ENCODE data around the gene CCNQ.

The CCNQ gene

GRCh38 chrX:153576239-153576870, 22.6 kb downstream of the CCNQ start:
- TF ChIP-seq EZH2phosphoT487 (IDR thresholded peaks at IDR 0.05; ENCODE audit: borderline replicate concordance) (no peak), CTCF (conservative IDR thresholded peaks at IDR 0.05; ENCODE audit: low read length) (no peak)
- H3K27me3 ChIP-seq (ENCODE audit: insufficient read depth, low read length, poor library complexity, severe bottlenecking): no peaks in the 10 kb centered on the region

DNA sequence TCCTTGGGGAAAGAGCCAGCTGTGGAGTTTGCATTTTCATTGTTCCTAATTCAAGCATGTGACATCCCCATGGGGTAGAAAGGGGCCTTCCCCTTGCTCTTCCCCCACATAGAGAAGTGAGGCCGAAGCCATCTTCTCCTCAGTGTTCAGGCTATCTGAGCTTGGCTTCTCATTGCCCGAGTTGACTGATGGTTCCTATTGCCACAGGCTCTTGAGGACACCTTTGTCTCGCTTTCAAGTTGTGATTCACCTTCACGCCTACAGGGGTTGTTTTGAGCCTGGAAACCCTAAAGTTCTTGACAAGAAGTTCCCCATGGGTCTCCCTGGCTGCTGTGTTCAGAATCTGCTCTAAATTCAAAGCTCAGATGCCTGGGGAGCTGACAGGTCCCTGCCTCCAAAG, 25.0 kb downstream of the CCNQ start:
- TF ChIP-seq CTCF (conservative IDR thresholded peaks at IDR 0.05; ENCODE audit: low read length): 0 out of 2 replicates have a peak, but pooled peaks have one; percentile 13
- TF ChIP-seq EZH2phosphoT487 (IDR thresholded peaks at IDR 0.05; ENCODE audit: borderline replicate concordance): no peak
- no peak overlapping the region for H3K9ac ChIP-seq (ENCODE audit: low read depth, low read length, poor library complexity, severe bottlenecking)
- H3K9me2 ChIP-seq (replicated peaks; ENCODE audit: low read depth, low read length): no peaks in the 10 kb centered on the region
- no peaks in the 10 kb centered on the region for H4K20me1 ChIP-seq (ENCODE audit: insufficient read depth, low read length, poor library complexity, severe bottlenecking)
- peaks cover 22% of the 10 kb centered on the region for H3K4me1 ChIP-seq (ENCODE audit: insufficient read depth, low read length, poor library complexity, severe bottlenecking)
- H3F3A ChIP-seq (ENCODE audit: low read depth): no peaks in the 10 kb centered on the region
- no peaks in the 10 kb centered on the region for H3K27me3 ChIP-seq (ENCODE audit: insufficient read depth, low read length, poor library complexity, severe bottlenecking)
- no peaks in the 10 kb centered on the region for H3K36me3 ChIP-seq (ENCODE audit: insufficient read depth, low read length)
- no peaks in the 10 kb centered on the region for H3K79me2 ChIP-seq (ENCODE audit: insufficient read depth, low read length)
- no peak overlapping the region for H2AFZ ChIP-seq (ENCODE audit: low read length)
- H3K9me3 ChIP-seq (ENCODE audit: insufficient read depth, low read depth, low read length): no peaks in the 10 kb centered on the region
- H3K4me2 ChIP-seq (ENCODE audit: low read depth, low read length, poor library complexity, severe bottlenecking): no peak overlapping the region
- H3K4me3 ChIP-seq (ENCODE audit: low read length, poor library complexity, severe bottlenecking): no peak overlapping the region

More at GRCh38 chrX:153576239-153576870, 22.6 kb downstream of the CCNQ start:
- Histone ChIP-seq H3K4me3 (ENCODE audit: low read length, poor library complexity, severe bottlenecking) (no peak overlapping the region), H3K9ac (ENCODE audit: low read depth, low read length, poor library complexity, severe bottlenecking) (no peak overlapping the region), H2AFZ (ENCODE audit: low read length) (no peak overlapping the region), H3K36me3 (ENCODE audit: insufficient read depth, low read length) (no peaks in the 10 kb centered on the region), H3K9me2 (replicated peaks; ENCODE audit: low read depth, low read length) (no peaks in the 10 kb centered on the region), H3K4me2 (ENCODE audit: low read depth, low read length, poor library complexity, severe bottlenecking) (no peak overlapping the region), H3F3A (ENCODE audit: low read depth) (no peaks in the 10 kb centered on the region), H4K20me1 (ENCODE audit: insufficient read depth, low read length, poor library complexity, severe bottlenecking) (no peaks in the 10 kb centered on the region), H3K4me1 (ENCODE audit: insufficient read depth, low read length, poor library complexity, severe bottlenecking) (peaks cover 11% of the 10 kb centered on the region), H3K79me2 (ENCODE audit: insufficient read depth, low read length) (no peaks in the 10 kb centered on the region), H3K9me3 (ENCODE audit: insufficient read depth, low read depth, low read length) (no peaks in the 10 kb centered on the region)

DNA sequence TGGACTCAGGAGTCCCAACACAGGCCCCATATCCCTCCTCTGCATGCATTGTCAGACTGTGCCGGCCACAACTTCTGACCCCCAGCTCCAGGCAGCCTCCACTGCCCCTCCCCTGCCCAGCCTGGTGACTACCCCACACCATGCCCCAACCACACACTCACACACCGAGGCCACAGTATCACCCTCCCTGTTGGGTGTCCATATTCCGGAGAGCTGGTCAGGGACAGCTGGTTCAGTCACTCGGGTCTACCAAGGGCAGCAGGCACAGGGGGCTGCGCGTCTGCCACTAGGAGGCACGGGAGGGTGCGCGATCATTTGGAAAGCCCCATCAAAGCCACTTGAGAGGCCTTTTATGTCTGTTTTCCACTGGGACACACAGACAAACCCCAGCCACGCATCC, 26.3 kb downstream of the CCNQ start:
- Histone ChIP-seq H3K4me2 (ENCODE audit: low read depth, low read length, poor library complexity, severe bottlenecking) (no peak overlapping the region), H2AFZ (ENCODE audit: low read length) (no peak overlapping the region), H3K9me2 (replicated peaks; ENCODE audit: low read depth, low read length) (no peaks in the 10 kb centered on the region), H3K9ac (ENCODE audit: low read depth, low read length, poor library complexity, severe bottlenecking) (no peak overlapping the region), H3K4me3 (ENCODE audit: low read length, poor library complexity, severe bottlenecking) (no peak overlapping the region), H3K79me2 (ENCODE audit: insufficient read depth, low read length) (no peaks in the 10 kb centered on the region), H3K9me3 (ENCODE audit: insufficient read depth, low read depth, low read length) (no peaks in the 10 kb centered on the region), H4K20me1 (ENCODE audit: insufficient read depth, low read length, poor library complexity, severe bottlenecking) (no peaks in the 10 kb centered on the region), H3K36me3 (ENCODE audit: insufficient read depth, low read length) (no peaks in the 10 kb centered on the region), H3K27me3 (ENCODE audit: insufficient read depth, low read length, poor library complexity, severe bottlenecking) (no peaks in the 10 kb centered on the region), H3F3A (ENCODE audit: low read depth) (no peaks in the 10 kb centered on the region), H3K4me1 (ENCODE audit: insufficient read depth, low read length, poor library complexity, severe bottlenecking) (peaks cover 22% of the 10 kb centered on the region)
- TF ChIP-seq CTCF (conservative IDR thresholded peaks at IDR 0.05; ENCODE audit: low read length) (no peak), EZH2phosphoT487 (IDR thresholded peaks at IDR 0.05; ENCODE audit: borderline replicate concordance) (no peak)
